Upper lobe of left lung (tissue), 4 donors: Measurements from ENCODE around the gene GDNF.

Experiments used
- CTCF ChIP-seq, 6 experiments: fragments of 450-650 bp in 4 of 6; fragments of 200-600 bp in 2 of 6; sonication (generic) in 2 of 6; IDR thresholded peaks; one replicate each; pipeline ENCODE4 v1.5.1; 2016 to 2019; ENCODE audit warnings: antibody characterized with exemption in 6 of 6
- EP300 ChIP-seq, 4 donors: sonication (generic); formaldehyde crosslinking; IDR thresholded peaks; one replicate each; pipeline ENCODE4 v1.5.1; 2017; ENCODE audit warnings: antibody characterized with exemption in 4 of 4, control low read depth in 2 of 4
- POLR2A ChIP-seq, 4 donors: fragments of 450-650 bp; IDR thresholded peaks; one replicate each; pipeline ENCODE4 v1.5.1; 2016 to 2017; ENCODE audit warnings: antibody characterized with exemption in 4 of 4, mild to moderate bottlenecking in 2 of 4

- TF ChIP-seq EP300 (IDR thresholded peaks at IDR 0.05) (no peak), CTCF (IDR thresholded peaks at IDR 0.05) (no peak), POLR2A (IDR thresholded peaks at IDR 0.05) (no peak)
Measured at GRCh38 chr5:37787742-37788141, 52.1 kb downstream of the GDNF start.
